ENCODE measurements around the gene SHANK2.

- TF ChIP-seq EP300 (conservative IDR thresholded peaks at IDR 0.05; ENCODE audit: poor library complexity, severe bottlenecking): no peak
- no peak for TF ChIP-seq SMC3 (conservative IDR thresholded peaks at IDR 0.05; ENCODE audit: poor library complexity)
- TF ChIP-seq CTCF (IDR thresholded peaks at IDR 0.05; ENCODE audit: poor library complexity, severe bottlenecking): no peak
- no peak for TF ChIP-seq EZH2 (IDR thresholded peaks at IDR 0.05; ENCODE audit: borderline replicate concordance, insufficient read depth, low read length, poor library complexity, severe bottlenecking)
- no peak for TF ChIP-seq POLR2AphosphoS5 (IDR thresholded peaks at IDR 0.05)
Measured at GRCh38 chr11:71244116-71244810, 8.1 kb downstream of the SHANK2 start.
